Suprapubic skin (tissue), 4 donors: ENCODE measurements around the gene FSD2. TPM values are rescaled to one million over a fixed set of nuclear protein-coding genes. Genes with fewer than 3 reads are reported as not detected.

Experiments
- DNase-seq, 2 donors: peaks; one replicate each; pipeline ENCODE4 v3.0.0-alpha.2; 2019; ENCODE audit warnings: low spot score in 2 of 2
- H3K27ac ChIP-seq: fragments of 200-600 bp; sonication (generic); one replicate; pipeline ENCODE4 v1.5.1; 2019
- H3K27me3 ChIP-seq: fragments of 200-600 bp; sonication (generic); one replicate; pipeline ENCODE4 v1.5.1; 2019
- H3K36me3 ChIP-seq: fragments of 200-600 bp; sonication (generic); one replicate; pipeline ENCODE4 v1.5.1; 2019
- H3K4me1 ChIP-seq: fragments of 200-600 bp; sonication (generic); one replicate; pipeline ENCODE4 v1.5.1; 2019
- H3K4me3 ChIP-seq: fragments of 200-600 bp; sonication (generic); one replicate; pipeline ENCODE4 v1.5.1; 2019; ENCODE audit warnings: mild to moderate bottlenecking
- H3K9me3 ChIP-seq: fragments of 200-600 bp; sonication (generic); one replicate; pipeline ENCODE4 v1.5.1; 2019
- EP300 ChIP-seq: sonication (generic); formaldehyde crosslinking; IDR thresholded peaks from one replicate; pipeline ENCODE4 v1.6.1; 2017; ENCODE audit warnings: antibody characterized with exemption
- POLR2A ChIP-seq, 2 donors: fragments of 450-650 bp; IDR thresholded peaks; one replicate each; pipeline ENCODE4 v1.6.1; 2017; ENCODE audit warnings: antibody characterized with exemption in 2 of 2, mild to moderate bottlenecking in 2 of 2, moderate library complexity in 2 of 2
- POLR2AphosphoS5 ChIP-seq, 3 donors: sonication (generic); formaldehyde crosslinking; IDR thresholded peaks; one replicate each; pipeline ENCODE4 v1.6.1; 2017; ENCODE audit warnings: antibody characterized with exemption in 3 of 3
- WGBS: methylation state at CpG from one replicate; pipeline ENCODE4 v1.1.5; 2018; 5-methylcytosine and 5-hydroxymethylcytosine counted together
- total RNA-seq, 4 donors: library from RNA; depleted of rRNA; stranded (reverse); fragments of >200 nt; gene quantifications; one replicate each; pipeline ENCODE4 v1.1.0, GENCODE V29; 2016
- TF ChIP-seq, protein P1 (sequence below), 2 donors: fragments of 200-600 bp in 1 of 2; fragments of 450-650 bp in 1 of 2; sonication (generic) in 1 of 2; IDR thresholded peaks; one replicate each; pipeline ENCODE4 v1.5.1; 2016 to 2019; ENCODE audit warnings: antibody characterized with exemption in 2 of 2, mild to moderate bottlenecking in 1 of 2, moderate library complexity in 1 of 2

Gene FSD2
- total RNA-seq, 4 donors from 2014 or later, result 0.40 TPM; not detected in 3

DNA sequence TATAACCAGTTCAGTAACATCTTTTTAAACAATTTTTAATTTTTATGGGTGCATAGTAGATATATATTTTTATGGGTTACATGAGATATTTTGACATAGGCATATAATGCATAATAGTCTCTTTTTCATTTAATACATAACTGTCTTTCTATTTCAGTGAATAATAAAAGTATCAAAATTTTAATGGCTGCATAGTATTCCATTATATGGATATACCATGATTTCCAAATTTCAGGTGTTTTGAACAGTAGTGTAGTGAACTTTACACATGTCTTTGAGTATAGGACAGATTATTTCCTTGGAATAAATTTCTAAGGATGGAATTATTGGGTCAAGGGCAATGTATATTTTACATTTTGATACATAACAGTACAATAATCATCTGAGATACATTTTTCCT lies 14.3 kb upstream of the FSD2 start:
- no peak overlapping the region for H3K27ac ChIP-seq
- no peaks in the 10 kb centered on the region for H3K4me1 ChIP-seq
- DNase-seq, result no peak
- TF ChIP-seq POLR2AphosphoS5 (IDR thresholded peaks at IDR 0.05) (no peak), EP300 (no peak), POLR2A (IDR thresholded peaks at IDR 0.05) (no peak)
- TF ChIP-seq, protein P1, sequence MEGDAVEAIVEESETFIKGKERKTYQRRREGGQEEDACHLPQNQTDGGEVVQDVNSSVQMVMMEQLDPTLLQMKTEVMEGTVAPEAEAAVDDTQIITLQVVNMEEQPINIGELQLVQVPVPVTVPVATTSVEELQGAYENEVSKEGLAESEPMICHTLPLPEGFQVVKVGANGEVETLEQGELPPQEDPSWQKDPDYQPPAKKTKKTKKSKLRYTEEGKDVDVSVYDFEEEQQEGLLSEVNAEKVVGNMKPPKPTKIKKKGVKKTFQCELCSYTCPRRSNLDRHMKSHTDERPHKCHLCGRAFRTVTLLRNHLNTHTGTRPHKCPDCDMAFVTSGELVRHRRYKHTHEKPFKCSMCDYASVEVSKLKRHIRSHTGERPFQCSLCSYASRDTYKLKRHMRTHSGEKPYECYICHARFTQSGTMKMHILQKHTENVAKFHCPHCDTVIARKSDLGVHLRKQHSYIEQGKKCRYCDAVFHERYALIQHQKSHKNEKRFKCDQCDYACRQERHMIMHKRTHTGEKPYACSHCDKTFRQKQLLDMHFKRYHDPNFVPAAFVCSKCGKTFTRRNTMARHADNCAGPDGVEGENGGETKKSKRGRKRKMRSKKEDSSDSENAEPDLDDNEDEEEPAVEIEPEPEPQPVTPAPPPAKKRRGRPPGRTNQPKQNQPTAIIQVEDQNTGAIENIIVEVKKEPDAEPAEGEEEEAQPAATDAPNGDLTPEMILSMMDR (IDR thresholded peaks at IDR 0.05), result no peak
- H3K36me3 ChIP-seq, result peaks cover 84% of the 10 kb centered on the region
- H3K27me3 ChIP-seq, result no peaks in the 10 kb centered on the region
- no peaks in the 10 kb centered on the region for H3K9me3 ChIP-seq
- no peak overlapping the region for H3K4me3 ChIP-seq

DNA sequence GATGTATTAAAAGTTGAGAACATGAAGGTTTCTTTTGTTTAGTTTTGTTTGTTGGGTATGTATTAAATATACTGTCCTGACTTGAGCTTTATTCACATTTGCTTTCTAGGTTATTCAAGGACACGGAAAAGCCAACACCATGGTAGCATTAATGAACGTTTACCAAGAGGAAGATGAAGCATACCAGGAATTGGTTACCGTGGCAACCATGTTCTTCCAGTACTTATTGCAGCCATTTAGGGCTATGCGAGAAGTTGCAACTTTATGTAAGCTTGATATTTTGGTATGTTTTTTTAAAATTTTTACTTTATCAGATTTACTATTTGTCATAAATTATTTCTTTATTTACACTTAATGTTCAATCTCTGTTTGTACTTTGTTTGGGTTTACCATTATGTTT lies 7.1 kb upstream of the FSD2 start:
- no peak for TF ChIP-seq POLR2A (IDR thresholded peaks at IDR 0.05)
- TF ChIP-seq POLR2AphosphoS5 (IDR thresholded peaks at IDR 0.05), result no peak
- no peak for TF ChIP-seq EP300
- TF ChIP-seq, protein P1 (IDR thresholded peaks at IDR 0.05), result no peak
- Histone ChIP-seq H3K4me3 (no peak overlapping the region), H3K27me3 (no peaks in the 10 kb centered on the region), H3K36me3 (peaks cover 35% of the 10 kb centered on the region), H3K9me3 (no peaks in the 10 kb centered on the region), H3K27ac (no peak overlapping the region), H3K4me1 (peaks cover 28% of the 10 kb centered on the region)
- 83% methylated on average over 4 of the region's 4 CpGs for WGBS
- no peak for DNase-seq

- no peaks in the 10 kb centered on the region for H3K9me3 ChIP-seq
- peak overlapping the region; percentile 100 for H3K27ac ChIP-seq
- no peaks in the 10 kb centered on the region for H3K27me3 ChIP-seq
- no peak for DNase-seq
- TF ChIP-seq POLR2A (IDR thresholded peaks at IDR 0.05) (no peak), EP300 (no peak), POLR2AphosphoS5 (IDR thresholded peaks at IDR 0.05) (no peak)
- TF ChIP-seq, protein P1 (IDR thresholded peaks at IDR 0.05), result no peak
- H3K36me3 ChIP-seq, result peaks cover 17% of the 10 kb centered on the region
- H3K4me1 ChIP-seq, result peaks cover 28% of the 10 kb centered on the region
- peak overlapping the region; percentile 94 for H3K4me3 ChIP-seq
- WGBS, result 2% methylated on average over 6 of the region's 6 CpGs
Measured at GRCh38 chr15:82810890-82811426, 5.1 kb upstream of the FSD2 start.

GRCh38 chr15:82810061-82810889 lies 4.4 kb upstream of the FSD2 start:
- under 1% methylated on average over 8 of the region's 81 CpGs for WGBS
- peak in 1 of 2 donors; percentile 69 for DNase-seq

More at GRCh38 chr15:82810061-82810889, 4.4 kb upstream of the FSD2 start:
- H3K4me3 ChIP-seq, result peak overlapping the region; percentile 94
- TF ChIP-seq POLR2A (IDR thresholded peaks at IDR 0.05) (peak in 1 of 2 donors; percentile 41), EP300 (no peak), POLR2AphosphoS5 (IDR thresholded peaks at IDR 0.05) (peak in 1 of 3 donors; percentile 5)
- TF ChIP-seq, protein P1 (IDR thresholded peaks at IDR 0.05), result no peak
- peaks cover 11% of the 10 kb centered on the region for H3K36me3 ChIP-seq
- H3K9me3 ChIP-seq, result no peaks in the 10 kb centered on the region
- H3K27me3 ChIP-seq, result no peaks in the 10 kb centered on the region
- H3K4me1 ChIP-seq, result peaks cover 28% of the 10 kb centered on the region
- peak overlapping the region; percentile 100 for H3K27ac ChIP-seq
